ENCODE measurements around the gene FAIM.

Gene FAIM

GRCh38 chr3:138657508-138657907 lies 48.9 kb downstream of the FAIM start:
- TF ChIP-seq CTCF (IDR thresholded peaks at IDR 0.05; ENCODE audit: control insufficient read depth, extremely low read depth, insufficient read depth), result no peak
- no peak overlapping the region for H3K4me3 ChIP-seq (ENCODE audit: low read depth, low read length)

GRCh38 chr3:138668107-138668506 lies 59.5 kb downstream of the FAIM start:
- H3K4me3 ChIP-seq (ENCODE audit: low read depth, low read length), result no peak overlapping the region
- DNase-seq (ENCODE audit: low read depth), result no peak
- TF ChIP-seq CTCF (IDR thresholded peaks at IDR 0.05; ENCODE audit: control insufficient read depth, extremely low read depth, insufficient read depth), result no peak

More at GRCh38 chr3:138657508-138657907, 48.9 kb downstream of the FAIM start:
- DNase-seq (ENCODE audit: low read depth), result peak; percentile 19

GRCh38 chr3:138670407-138670806 lies 61.8 kb downstream of the FAIM start:
- DNase-seq (ENCODE audit: low read depth), result peak; percentile 81
- TF ChIP-seq CTCF (IDR thresholded peaks at IDR 0.05; ENCODE audit: control insufficient read depth, extremely low read depth, insufficient read depth), result no peak

DNA sequence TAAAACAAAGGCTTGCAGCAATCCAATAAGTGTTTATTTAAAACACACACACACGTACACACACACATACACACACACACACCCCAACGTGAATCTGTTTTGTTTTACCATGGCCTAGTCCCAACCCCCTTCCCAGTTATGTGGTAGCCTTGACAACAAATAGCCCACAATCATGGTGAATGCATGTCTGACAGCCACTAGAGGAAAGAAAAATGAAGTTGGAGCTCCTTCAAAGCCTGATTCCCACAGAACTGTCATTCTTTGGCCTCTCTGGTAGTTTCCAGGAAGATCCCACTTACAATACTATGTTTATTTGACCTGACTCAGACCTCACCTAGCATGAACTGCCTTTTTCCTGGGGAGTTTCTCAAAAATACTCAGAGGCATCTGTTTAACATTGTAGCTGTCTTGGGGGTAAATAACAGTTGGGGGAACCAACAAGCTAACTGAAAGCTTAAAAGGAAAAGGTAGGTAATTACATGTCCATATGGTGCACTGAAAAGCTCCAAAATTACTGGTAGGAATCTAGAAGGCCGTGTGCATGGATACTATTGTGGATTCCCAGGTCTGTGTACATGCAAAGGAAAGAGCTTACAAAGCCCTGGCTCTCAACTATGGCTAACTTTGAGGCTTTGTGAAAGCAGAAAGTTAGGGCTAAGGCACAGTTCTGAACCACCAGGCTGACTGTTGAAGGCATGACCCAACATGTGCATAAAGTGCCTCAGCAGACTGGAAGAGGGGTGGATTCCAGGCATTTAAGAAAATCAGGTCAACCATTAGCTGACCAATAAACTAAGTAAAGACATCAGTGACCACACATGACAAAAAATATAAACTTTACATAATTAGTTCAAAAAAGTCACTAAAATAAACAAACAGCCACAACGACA lies 65.3 kb downstream of the FAIM start:
- H3K4me3 ChIP-seq (ENCODE audit: low read depth, low read length), result no peak overlapping the region
- DNase-seq (ENCODE audit: low read depth), result no peak
- no peak for TF ChIP-seq CTCF (IDR thresholded peaks at IDR 0.05; ENCODE audit: control insufficient read depth, extremely low read depth, insufficient read depth)

More at GRCh38 chr3:138670407-138670806, 61.8 kb downstream of the FAIM start:
- H3K4me3 ChIP-seq (ENCODE audit: low read depth, low read length), result no peak overlapping the region

DNA sequence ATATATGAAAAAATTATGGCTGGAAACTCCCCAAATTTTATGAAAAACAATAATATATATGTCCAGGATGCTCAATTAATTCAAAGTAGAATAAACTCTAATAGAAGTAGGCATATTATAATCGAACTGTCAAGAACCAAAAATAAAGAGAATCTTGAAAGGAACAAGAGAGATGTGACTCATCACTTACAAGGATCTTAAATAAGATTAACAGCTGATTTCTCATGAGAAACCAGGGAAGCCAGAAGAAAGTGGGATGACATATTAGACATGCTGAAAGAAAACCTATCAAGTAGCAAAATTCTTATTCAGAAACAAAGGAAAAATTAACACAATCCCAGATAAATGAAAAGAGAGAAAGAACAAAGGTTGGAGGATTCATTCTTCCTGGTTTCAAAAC lies 66.8 kb downstream of the FAIM start:
- DNase-seq (ENCODE audit: low read depth), result no peak
- no peak for TF ChIP-seq CTCF (IDR thresholded peaks at IDR 0.05; ENCODE audit: control insufficient read depth, extremely low read depth, insufficient read depth)
- H3K4me3 ChIP-seq (ENCODE audit: low read depth, low read length), result no peak overlapping the region

DNA sequence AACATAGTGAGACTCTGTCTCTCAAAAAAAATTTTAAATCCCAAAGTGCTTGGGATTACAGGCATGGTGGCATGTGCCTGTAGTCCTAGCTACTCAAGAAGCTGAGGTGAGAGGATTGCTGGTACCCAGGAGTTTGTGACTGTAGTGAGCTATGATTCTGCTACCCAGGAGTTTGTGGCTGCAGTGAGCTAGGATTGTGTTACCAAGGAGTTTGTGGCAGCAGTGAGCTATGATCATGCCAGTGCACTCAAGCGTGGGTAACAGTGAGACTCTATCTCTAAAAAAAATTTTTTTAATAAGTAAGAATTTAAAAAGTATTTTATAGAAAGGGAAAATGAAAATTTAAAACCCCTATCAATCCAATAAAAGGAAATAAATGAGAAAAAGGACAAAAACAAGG lies 69.5 kb downstream of the FAIM start:
- TF ChIP-seq CTCF (IDR thresholded peaks at IDR 0.05; ENCODE audit: control insufficient read depth, extremely low read depth, insufficient read depth), result no peak
- no peak for DNase-seq (ENCODE audit: low read depth)
- H3K4me3 ChIP-seq (ENCODE audit: low read depth, low read length), result no peak overlapping the region
